GM19372 (cell line): ENCODE results near the gene GRIA4.
A peak's percentile ranks its signal among the peaks of the same experiment; 100 is the strongest.
"Not testable (repeated sequence)": the region's sequence is repeated elsewhere in the genome, so short reads cannot be mapped to it uniquely, and the experiment has no call there.

Experiments
- ATAC-seq: cut with Tn5 transposase; IDR thresholded peaks from one replicate; pipeline ENCODE4 v1.9.1; 2021; ENCODE audit warnings: mild to moderate bottlenecking, low read depth, moderate library complexity; ENCODE audit not compliant: unreplicated experiment

GRIA4 gene

DNA sequence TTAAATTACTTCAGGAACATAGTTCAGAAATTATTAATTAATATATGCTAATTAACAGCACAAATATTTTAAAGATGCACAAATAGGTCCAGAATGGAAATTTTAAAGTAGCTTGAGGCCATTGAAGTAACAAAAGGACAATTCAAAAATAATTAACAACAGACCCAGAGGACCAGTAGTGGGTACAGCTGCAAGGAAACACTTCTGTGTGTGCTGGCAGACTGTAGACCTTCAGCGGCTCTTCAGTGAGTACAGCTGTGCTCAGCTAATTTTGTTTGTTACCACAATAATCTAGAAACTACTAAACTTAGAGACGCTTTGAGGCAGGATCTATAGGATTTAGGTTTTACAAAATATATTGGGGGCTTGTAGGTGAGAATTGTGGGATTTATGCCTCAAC, 103.8 kb downstream of the GRIA4 start:
- ATAC-seq, result no peak

DNA sequence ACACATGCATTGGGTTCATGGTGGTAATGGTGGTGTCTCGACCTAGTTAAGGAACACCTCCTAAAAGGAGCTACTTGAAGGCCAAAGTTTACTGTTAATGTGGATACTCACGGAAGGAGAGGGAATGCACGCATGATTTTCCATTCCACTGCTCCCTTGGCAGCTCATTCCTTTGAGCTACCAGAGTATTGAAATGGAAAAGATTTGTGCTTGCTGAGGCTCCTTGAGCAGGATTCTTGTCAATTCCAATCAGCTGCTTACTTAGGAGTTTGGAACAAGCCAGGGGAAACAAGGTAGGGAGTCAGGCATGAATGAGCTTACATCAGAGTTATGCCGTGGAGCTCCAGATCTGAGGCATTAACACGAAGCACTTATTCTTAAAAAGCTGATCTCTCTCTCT, 108.8 kb downstream of the GRIA4 start:
- ATAC-seq, result no peak

- peak; percentile 70 for ATAC-seq
These were observed 109.4 kb downstream of the GRIA4 start for GRCh38 chr11:105719073-105719822.

GRCh38 chr11:105720096-105720495, 110.2 kb downstream of the GRIA4 start:
- no peak for ATAC-seq

DNA sequence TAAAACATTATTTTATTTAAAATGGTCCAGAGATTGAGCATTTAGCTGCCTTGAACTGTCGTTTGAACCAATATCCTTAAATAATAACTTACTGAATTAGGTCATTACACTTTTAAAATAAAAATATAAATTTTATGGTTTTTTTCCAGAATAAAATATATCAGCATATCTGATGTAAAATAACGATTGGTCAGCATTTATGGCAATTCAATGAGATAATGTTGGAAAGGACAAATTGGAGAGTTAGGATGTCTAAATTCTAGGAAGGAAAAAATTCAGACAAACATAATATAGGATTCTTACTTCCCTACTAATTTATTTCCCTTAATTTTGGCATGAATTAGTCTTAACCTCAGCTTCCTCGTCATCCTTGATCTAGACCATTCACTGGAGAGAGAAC, 113.4 kb downstream of the GRIA4 start:
- ATAC-seq, result no peak

DNA sequence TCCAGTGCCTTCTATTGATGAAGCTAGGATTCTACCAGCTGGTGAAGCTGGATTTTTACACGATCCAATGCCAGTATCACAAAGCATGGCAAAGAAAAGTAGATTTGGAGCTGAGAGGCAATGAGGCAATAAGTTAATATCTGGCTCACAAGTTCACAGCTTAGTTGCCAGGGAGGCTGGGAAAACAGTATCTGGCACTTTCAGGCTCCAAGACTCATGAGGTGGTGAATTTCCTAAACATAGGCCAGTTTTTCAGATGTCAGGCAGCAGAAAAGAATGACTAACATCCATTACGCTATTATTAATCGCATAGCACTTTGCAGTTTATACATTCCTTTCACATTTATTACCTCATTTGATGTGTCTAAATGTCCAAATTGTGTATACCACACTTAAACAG, 122.7 kb downstream of the GRIA4 start:
- ATAC-seq, result no peak

GRCh38 chr11:105734426-105734825, 124.6 kb downstream of the GRIA4 start:
- ATAC-seq, result no peak

DNA sequence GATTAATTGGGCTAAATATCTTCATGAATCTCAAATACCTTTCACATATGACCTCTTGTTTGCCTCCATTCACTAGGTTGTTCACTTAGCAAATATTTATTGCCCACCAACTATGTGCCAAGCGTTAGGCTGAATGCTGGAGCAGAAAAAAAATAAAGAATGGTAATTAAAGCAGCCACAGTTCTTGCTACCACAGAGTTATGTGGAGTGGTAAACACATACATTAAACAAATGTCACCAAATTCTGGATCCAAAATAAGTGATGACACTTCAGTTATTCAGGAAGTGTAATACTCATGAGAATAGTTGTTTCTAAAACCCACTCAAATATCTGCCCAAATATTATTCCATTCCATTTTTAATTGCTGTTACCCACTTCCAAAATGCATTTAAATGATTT, 128.4 kb downstream of the GRIA4 start:
- ATAC-seq, result no peak

- ATAC-seq, result no peak
These were observed 129.3 kb downstream of the GRIA4 start for GRCh38 chr11:105738986-105739795.

DNA sequence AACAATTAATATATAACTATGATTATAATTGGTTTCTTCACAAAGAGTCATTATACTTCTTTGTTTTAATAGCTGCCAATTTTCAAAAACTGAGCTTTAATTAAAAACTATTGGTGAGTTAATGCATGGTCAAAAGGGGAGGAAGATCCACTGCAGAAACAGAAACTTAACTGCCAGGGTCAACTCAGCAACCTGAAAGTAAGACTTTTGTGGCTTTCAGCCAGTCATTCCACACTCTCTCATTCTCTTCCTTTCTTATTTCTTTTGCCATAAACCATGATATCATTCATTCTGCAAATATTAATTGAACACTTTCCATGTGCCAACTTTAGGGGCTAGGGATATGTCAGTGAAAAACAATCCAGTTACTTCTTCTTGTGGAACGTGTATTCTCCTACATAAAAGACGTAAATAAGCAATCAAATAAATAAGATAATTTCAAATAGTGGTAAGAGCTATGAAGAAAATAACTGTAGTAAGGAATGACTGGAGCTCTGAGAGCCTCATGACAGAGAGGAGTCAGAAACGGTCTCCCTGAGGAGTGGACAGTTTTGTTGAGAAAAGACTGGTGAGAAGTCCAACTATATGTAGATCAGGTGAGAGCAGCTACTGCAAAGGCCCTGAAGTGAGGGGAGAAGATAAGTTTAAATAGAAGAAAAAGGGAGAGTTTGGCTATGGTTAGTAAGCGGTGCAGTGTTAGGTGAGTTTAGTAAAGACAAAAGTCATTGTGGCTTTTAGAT, 130.5 kb downstream of the GRIA4 start:
- ATAC-seq, result no peak

DNA sequence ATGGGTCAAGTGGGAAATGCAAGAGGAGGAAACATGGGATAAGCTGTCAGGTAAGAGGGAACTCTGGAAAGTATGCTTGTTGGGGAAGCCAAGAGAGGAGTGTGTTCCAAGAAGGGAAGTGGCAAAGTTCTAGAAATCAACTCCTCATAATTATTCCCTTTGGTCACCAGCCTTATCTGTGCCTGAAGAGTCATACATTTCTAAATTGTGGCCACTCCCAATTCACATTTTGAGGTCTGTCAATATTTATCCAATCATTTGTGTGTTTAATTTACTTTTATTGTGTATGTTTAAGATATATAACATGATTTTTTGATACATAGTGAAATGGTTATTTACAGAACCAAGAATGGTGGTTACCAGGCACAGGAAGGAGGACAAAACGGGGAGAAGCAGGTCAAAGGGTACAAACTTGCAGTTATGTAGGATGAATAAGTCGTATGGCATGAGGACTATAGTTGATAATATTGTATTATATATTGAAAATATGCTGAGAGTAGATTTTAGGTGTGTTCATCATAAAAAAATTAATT, 131.7 kb downstream of the GRIA4 start:
- no peak for ATAC-seq

GRCh38 chr11:105754260-105754659, 144.4 kb downstream of the GRIA4 start:
- no peak for ATAC-seq

- no peak for ATAC-seq
These were observed 144.8 kb downstream of the GRIA4 start for GRCh38 chr11:105754716-105755115.

- ATAC-seq, result no peak
These were observed 147.2 kb downstream of the GRIA4 start for GRCh38 chr11:105757107-105757506.

DNA sequence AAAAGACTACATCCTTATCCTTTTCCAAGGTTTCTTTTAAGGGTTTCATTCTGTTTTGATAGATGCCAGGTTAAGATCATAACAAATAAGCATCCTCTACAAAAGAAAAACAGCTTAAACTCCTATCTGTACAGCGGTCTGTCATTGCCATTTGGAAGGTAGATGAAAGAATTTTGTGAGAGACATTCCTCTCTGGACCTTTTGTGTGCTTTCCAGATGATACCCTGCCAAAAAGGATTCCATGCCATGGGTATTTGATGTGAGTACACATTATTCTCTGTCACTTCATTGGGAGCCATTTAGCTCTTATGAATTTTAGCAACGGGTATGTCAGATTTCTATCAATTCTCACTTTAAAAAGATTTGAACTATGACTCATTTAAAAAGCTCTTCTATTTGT, 153.7 kb downstream of the GRIA4 start:
- no peak for ATAC-seq

GRCh38 chr11:105767931-105768330, 158.1 kb downstream of the GRIA4 start:
- no peak for ATAC-seq

DNA sequence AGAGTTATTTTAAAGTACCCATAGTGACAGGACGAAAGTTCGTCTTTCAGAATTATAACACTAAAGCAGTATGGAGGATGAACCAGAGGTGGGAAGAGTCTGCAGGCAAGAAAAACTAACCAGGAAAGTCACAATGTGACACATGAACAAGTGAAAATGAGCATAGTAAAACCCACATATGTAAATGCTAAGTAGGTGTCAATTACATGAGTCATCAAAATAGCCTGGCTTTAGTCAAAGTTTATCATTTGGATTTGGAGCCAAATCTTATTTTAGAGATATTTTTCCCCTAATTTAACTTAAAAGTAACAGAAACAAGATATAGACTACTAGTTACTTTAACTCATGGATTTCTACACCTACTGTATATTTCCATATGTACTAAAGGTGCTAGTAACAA, 159.8 kb downstream of the GRIA4 start:
- no peak for ATAC-seq

- ATAC-seq, result not testable (repeated sequence)
These were observed 163.6 kb downstream of the GRIA4 start for GRCh38 chr11:105773452-105773851.

DNA sequence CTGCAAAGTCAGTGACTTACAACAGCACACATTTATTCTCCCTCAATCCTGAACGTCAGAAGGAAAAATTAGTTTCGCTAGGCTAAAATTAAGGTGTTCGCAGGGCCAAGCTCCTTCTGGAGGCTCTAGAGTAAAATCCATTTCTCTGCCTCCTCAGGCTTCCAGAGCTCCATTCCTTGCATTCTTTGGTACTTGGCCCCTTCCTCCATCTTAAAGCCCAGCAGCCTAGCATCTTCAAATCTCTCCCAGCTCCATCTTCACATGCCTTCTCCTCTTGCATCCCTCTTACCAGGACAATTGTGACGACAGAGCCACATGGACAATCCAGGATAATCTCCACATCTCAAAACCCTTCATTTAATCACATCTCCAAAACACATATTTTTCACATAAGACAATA, 165.0 kb downstream of the GRIA4 start:
- ATAC-seq, result no peak

GRCh38 chr11:105780781-105781525, 171.1 kb downstream of the GRIA4 start:
- ATAC-seq, result no peak
